Hepatocyte (in vitro differentiated cells): Measurements from ENCODE around the gene SHISA7. TPM values are rescaled to one million over a fixed set of nuclear protein-coding genes. Genes with fewer than 3 reads are reported as not detected.

Experiments used
- DNase-seq: peaks from one replicate; pipeline ENCODE4 v3.0.0-alpha.2; 2016; ENCODE audit warnings: low spot score
- H2AFZ ChIP-seq: fragments of 200-600 bp; sonication (generic); 2 replicates; pipeline ENCODE4 v1.6.0; 2016; ENCODE audit warnings: antibody characterized with exemption, mild to moderate bottlenecking
- H3K27ac ChIP-seq: fragments of 200-600 bp; sonication (generic); 2 replicates; pipeline ENCODE4 v1.5.1; 2016; ENCODE audit warnings: mild to moderate bottlenecking
- H3K27me3 ChIP-seq: fragments of 200-600 bp; sonication (generic); 2 replicates; pipeline ENCODE4 v1.6.1; 2016
- H3K36me3 ChIP-seq: fragments of 200-600 bp; sonication (generic); replicated peaks from 2 replicates; pipeline ENCODE4 v1.5.1; 2016; ENCODE audit warnings: low read depth; ENCODE audit not compliant: insufficient read depth
- H3K4me1 ChIP-seq: fragments of 200-600 bp; sonication (generic); 2 replicates; pipeline ENCODE4 v1.5.1; 2016; ENCODE audit warnings: mild to moderate bottlenecking, moderate library complexity; ENCODE audit not compliant: insufficient read depth
- H3K4me2 ChIP-seq: fragments of 200-600 bp; sonication (generic); 2 replicates; pipeline ENCODE4 v1.6.0; 2016
- H3K4me3 ChIP-seq: fragments of 200-600 bp; sonication (generic); 2 replicates; pipeline ENCODE4 v1.5.1; 2016; ENCODE audit warnings: mild to moderate bottlenecking
- H3K79me2 ChIP-seq: fragments of 200-600 bp; sonication (generic); 2 replicates; pipeline ENCODE4 v1.6.0; 2017; ENCODE audit warnings: mild to moderate bottlenecking
- H3K9me2 ChIP-seq: fragments of 200-600 bp; sonication (generic); replicated peaks from 2 replicates; pipeline ENCODE4 v1.6.0; 2017; ENCODE audit warnings: mild to moderate bottlenecking; ENCODE audit not compliant: insufficient read depth
- H3K9me3 ChIP-seq: fragments of 200-600 bp; sonication (generic); 2 replicates; pipeline ENCODE4 v1.5.1; 2016; ENCODE audit warnings: low read depth, mild to moderate bottlenecking
- H4K20me1 ChIP-seq: fragments of 200-600 bp; sonication (generic); 2 replicates; pipeline ENCODE4 v1.6.0; 2016; ENCODE audit warnings: mild to moderate bottlenecking; ENCODE audit not compliant: insufficient read depth, poor library complexity, severe bottlenecking
- CTCF ChIP-seq: fragments of 200-600 bp; sonication (generic); IDR thresholded peaks from 2 replicates; pipeline ENCODE4 v1.5.1; 2016; ENCODE audit warnings: antibody characterized with exemption, mild to moderate bottlenecking; ENCODE audit not compliant: poor library complexity
- EZH2 ChIP-seq: fragments of 200-600 bp; sonication (generic); IDR thresholded peaks from 2 replicates; pipeline ENCODE4 v1.6.1; 2016; ENCODE audit warnings: antibody characterized with exemption, mild to moderate bottlenecking, borderline replicate concordance
- EZH2phosphoT487 ChIP-seq: fragments of 200-600 bp; sonication (generic); IDR thresholded peaks from one replicate; pipeline ENCODE4 v1.6.1; 2018; ENCODE audit warnings: antibody characterized with exemption, mild to moderate bottlenecking, low read depth, moderate library complexity; ENCODE audit not compliant: unreplicated experiment, severe bottlenecking
- WGBS: methylation state at CpG from one replicate; pipeline ENCODE4 v1.1.6; 2016; ENCODE audit warnings: low lambda C conversion rate; ENCODE audit errors: missing lambda C conversion rate; 5-methylcytosine and 5-hydroxymethylcytosine counted together
- polyA plus RNA-seq: library from polyadenylated mRNA; unstranded; fragments of >200 nt; fragmentation: Nextera tagmentation; extraction: Ambion mirVana; gene quantifications from 2 replicates; pipeline ENCODE4 v1.2.1, GENCODE V29; 2016
- total RNA-seq: library from RNA; depleted of rRNA; stranded (reverse); fragments of >200 nt; gene quantifications from 2 replicates; pipeline ENCODE4 v1.2.3, GENCODE V29; 2014

The SHISA7 gene
- total and polyA plus RNA-seq, 2 experiments from 2014 or later: not detected

DNA sequence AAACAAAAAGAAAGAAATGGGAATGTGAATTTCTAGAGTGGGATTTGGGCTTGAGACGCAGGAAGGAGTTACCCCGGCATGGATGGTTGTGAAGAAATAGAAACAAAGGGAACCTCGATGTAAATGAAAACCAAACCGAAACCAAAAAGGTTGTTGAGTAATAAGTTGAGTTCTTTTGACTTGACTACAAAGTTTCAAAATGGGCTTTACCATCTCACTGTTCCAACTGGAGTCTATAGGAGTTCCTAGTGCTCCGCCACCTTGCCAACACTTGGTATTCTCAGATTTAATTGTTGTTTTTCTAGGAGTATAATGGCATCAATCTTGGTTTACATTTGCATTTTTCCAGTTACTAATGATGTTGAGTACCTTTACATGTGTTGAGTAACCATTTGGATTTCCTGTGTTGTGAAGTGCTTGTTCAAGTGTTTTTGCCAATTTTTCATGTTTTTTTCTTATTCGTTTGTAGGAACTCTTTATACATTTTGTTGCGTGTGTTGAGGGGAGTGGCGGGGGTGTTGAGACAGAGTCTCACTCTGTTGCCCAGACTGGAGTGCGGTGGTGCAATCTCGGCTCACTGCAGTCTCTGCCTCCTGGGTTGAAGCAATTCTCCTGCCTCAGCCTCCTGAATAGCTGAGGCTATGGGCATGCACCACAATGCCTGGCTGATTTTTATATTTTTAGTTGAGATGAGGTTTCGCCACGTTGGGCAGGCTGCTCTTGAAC, 44.7 kb downstream of the SHISA7 start:
- H3K79me2 ChIP-seq: peaks cover 4% of the 10 kb centered on the region
- H3K4me2 ChIP-seq: no peak overlapping the region
- TF ChIP-seq EZH2phosphoT487 (no peak), EZH2 (no peak), CTCF (no peak)
- no peaks in the 10 kb centered on the region for H3K36me3 ChIP-seq
- 98% methylated on average over 12 of the region's 12 CpGs for WGBS
- no peak overlapping the region for H2AFZ ChIP-seq
- H3K27ac ChIP-seq: no peak overlapping the region
- H3K27me3 ChIP-seq: no peaks in the 10 kb centered on the region
- no peaks in the 10 kb centered on the region for H4K20me1 ChIP-seq
- no peak for DNase-seq
- no peak overlapping the region for H3K4me3 ChIP-seq
- no peaks in the 10 kb centered on the region for H3K4me1 ChIP-seq
- no peaks in the 10 kb centered on the region for H3K9me3 ChIP-seq
- no peaks in the 10 kb centered on the region for H3K9me2 ChIP-seq

DNA sequence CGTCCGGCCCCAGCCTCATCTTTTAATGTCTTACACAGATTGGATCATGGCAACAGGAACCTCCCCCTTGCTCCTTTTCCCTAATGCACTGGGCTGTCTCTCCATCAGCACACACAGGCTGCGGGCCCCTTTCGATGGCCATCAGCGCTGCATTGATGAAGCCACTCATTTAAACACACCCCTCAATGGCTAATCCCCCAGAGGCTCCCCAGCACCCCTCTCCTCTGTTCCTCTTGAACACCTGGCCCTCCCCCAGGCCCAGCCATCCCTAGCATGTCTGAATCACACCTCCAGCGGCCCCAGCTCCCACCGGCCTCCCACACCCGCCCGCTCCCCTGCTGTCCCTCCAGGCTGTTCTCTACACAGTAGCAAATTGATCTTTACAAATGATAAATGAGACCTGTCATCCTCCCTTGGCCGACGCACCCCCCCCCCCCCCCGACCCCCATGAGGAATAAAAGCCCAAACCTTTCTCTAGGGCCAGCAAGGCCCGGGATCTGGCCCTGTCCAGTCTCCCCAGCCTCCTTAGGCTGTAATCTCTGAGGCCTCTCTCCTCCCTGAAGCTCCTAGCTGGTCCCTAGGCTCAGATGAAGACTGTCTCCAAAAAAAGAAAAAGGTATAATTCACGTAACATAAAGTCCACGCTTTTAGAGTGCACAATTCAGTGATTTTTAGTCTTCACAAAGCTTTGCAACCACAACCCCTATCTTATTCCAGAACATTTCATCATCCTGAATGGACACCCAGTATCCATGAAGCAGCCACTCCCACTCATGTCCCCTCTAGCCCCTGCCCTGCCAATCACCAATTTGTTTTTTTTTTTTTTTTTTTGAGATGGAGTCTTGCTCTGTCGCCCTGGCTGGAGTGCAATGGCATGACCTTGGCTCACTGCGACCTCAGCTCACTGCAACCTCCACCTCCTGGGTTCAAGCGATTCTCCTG, 50.0 kb downstream of the SHISA7 start:
- Histone ChIP-seq H3K36me3 (no peaks in the 10 kb centered on the region), H3K79me2 (peaks cover 15% of the 10 kb centered on the region), H2AFZ (no peak overlapping the region), H3K9me3 (no peaks in the 10 kb centered on the region), H3K9me2 (no peaks in the 10 kb centered on the region), H3K27ac (no peak overlapping the region), H3K27me3 (no peaks in the 10 kb centered on the region), H3K4me1 (peaks cover 8% of the 10 kb centered on the region), H4K20me1 (peaks cover 28% of the 10 kb centered on the region), H3K4me3 (no peak overlapping the region), H3K4me2 (no peak overlapping the region)
- TF ChIP-seq CTCF (no peak), EZH2phosphoT487 (no peak), EZH2 (no peak)
- no peak for DNase-seq
- whole genome bisulfite sequencing: 62% methylated on average over 17 of the region's 18 CpGs

DNA sequence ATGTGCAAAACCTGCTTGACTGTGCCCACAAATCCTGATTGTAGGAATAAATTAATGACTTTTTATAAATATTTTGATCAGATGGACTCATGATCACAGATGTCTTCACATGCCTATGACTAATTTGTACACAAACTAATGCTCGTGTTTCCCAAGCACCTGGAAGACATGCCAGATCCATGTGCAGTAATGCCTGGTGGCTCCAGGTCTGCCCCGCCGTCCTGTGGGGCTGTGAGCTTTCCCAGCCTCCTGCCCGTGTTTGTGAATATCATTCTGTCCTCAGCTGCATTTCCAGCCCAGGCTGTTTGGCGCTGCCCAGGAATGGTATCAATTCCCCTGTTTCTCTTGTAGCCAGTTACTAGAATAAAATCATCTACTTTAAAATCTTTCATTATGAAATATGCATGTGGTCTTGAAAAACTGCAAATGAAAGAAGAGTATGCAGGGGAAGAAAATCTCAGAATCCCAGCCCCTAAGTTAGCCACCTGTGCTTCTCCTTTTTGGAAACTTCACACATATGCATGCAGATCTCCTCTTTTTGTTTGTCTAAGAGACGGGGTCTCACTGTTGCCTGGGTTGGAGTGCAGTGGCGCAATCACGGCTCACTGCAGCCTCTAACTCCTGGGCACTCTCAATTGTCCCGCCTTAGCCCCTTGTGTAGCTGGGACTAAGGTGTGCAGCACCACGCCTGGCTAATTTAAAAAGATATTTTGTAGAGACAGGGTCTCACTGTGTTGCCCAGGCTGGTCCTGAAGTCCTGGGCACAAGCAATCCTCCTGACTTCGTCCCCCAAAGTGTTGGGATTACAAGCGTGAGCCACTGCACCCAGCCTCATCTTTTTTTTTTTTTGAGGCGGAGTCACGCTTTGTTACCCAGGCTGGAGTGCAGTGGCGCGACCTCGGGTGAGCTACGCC, 51.1 kb downstream of the SHISA7 start:
- H3K27me3 ChIP-seq: no peaks in the 10 kb centered on the region
- whole genome bisulfite sequencing: 53% methylated on average over 18 of the region's 18 CpGs
- TF ChIP-seq EZH2phosphoT487: no peak
- no peak for TF ChIP-seq EZH2
- TF ChIP-seq CTCF: no peak
- no peak overlapping the region for H2AFZ ChIP-seq
- H3K36me3 ChIP-seq: no peaks in the 10 kb centered on the region
- H3K4me2 ChIP-seq: no peak overlapping the region
- H3K9me3 ChIP-seq: no peaks in the 10 kb centered on the region
- no peak overlapping the region for H3K4me3 ChIP-seq
- peaks cover 19% of the 10 kb centered on the region for H3K4me1 ChIP-seq
- peaks cover 27% of the 10 kb centered on the region for H3K79me2 ChIP-seq
- no peak for DNase-seq
- H3K9me2 ChIP-seq: no peaks in the 10 kb centered on the region
- H4K20me1 ChIP-seq: peaks cover 39% of the 10 kb centered on the region
- H3K27ac ChIP-seq: no peak overlapping the region
